Hypothalamus (tissue), 51 donors: ENCODE measurements around the gene ADGRD2.
A peak's percentile ranks its signal among the peaks of the same experiment; 100 is the strongest.
"Not testable (repeated sequence)": the region's sequence is repeated elsewhere in the genome, so short reads cannot be mapped to it uniquely, and the experiment has no call there.

Source experiments
- DNase-seq, 51 donors: peaks; one replicate each; lab custom pipeline; 2025; lab: John Stamatoyannopoulos, UW

ADGRD2 gene, protein sequence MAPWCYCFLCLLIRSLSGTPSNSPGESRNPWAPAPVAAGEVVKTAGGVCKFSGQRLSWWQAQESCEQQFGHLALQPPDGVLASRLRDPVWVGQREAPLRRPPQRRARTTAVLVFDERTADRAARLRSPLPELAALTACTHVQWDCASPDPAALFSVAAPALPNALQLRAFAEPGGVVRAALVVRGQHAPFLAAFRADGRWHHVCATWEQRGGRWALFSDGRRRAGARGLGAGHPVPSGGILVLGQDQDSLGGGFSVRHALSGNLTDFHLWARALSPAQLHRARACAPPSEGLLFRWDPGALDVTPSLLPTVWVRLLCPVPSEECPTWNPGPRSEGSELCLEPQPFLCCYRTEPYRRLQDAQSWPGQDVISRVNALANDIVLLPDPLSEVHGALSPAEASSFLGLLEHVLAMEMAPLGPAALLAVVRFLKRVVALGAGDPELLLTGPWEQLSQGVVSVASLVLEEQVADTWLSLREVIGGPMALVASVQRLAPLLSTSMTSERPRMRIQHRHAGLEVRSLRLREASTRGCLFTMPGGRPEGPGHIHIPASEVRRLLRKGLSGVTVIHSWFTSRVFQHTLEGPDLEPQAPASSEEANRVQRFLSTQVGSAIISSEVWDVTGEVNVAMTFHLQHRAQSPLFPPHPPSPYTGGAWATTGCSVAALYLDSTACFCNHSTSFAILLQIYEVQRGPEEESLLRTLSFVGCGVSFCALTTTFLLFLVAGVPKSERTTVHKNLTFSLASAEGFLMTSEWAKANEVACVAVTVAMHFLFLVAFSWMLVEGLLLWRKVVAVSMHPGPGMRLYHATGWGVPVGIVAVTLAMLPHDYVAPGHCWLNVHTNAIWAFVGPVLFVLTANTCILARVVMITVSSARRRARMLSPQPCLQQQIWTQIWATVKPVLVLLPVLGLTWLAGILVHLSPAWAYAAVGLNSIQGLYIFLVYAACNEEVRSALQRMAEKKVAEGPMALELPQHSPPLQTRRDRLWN

DNA sequence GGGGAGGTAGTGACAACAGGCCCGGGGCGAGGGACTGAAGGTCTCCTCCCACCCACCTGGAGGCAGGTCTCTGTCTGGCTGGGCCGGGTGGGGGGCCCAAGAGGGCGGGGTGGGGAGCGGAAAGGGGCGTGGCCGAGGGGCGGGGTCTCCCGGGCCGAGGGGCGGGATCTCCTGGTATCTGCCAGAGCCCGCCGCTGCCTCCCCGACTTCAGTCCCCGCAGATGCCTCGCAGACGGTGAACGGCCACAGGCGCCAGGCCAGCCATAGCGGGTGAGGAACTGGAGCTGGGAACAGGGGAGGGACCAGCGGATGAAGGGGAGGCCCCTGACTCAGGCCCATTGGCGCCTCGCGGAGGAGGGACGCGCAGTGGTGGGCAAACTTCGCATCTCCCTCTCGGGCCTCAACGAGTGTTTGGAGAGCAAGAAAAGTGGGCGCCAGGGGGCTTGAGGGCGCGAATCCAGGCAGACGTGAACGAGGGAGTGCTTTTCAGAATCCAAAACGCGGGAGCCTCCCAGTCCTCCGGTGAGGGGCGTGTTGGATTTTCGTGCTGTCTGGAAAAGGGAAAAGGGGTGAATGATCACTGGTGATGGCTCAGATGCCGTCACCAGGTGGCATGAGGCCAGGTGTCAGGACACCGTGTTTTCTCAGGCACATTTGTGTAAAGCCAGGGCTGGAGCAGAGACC lies at the start of gene ADGRD2:
TSS of gene ADGRD2 (plus strand) at position 211 of the 684 bp plus-strand sequence. CDS start 1,216 bp downstream, outside the sequence.
- peak in 1 of 51 donors; percentile 12 for DNase-seq

DNA sequence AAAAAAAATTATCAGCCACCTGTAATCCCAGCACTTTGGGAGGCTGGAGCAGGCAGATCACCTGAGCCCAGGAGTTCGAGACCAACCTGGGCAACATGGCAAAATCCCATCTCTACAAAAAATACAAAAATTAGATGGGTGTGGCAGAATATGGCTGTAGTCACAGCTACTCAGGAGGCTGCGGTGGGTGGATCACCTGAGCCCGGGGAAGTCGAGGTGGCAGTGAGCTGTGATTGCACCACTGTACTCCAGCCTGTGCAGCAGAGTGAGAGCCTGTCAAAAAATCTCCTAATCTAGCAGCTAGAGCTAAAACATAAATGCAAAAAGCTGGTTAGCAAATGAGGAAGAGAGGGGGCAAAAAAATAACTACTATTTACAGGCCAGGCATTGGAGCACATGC lies 47.0 kb upstream of the ADGRD2 start:
- no peak for DNase-seq

DNA sequence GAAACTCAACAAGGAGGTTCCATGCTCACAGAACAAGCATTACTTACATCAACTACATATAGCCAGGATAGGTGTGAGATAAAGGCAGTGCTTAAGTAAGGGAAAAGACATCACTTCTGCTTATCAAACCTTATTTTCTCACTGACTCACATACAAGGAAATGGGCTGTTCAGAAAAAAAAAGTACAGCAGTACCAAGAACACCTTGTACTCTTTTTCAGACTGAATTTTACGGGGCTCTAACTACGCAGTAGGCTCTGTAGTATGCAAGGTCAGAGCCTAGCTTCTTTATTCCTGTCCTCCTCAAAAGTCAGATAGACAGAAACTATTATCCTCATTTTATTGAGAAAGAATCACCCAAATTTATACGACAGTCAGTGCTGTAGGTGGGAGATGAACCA lies 40.8 kb upstream of the ADGRD2 start:
- no peak for DNase-seq

DNA sequence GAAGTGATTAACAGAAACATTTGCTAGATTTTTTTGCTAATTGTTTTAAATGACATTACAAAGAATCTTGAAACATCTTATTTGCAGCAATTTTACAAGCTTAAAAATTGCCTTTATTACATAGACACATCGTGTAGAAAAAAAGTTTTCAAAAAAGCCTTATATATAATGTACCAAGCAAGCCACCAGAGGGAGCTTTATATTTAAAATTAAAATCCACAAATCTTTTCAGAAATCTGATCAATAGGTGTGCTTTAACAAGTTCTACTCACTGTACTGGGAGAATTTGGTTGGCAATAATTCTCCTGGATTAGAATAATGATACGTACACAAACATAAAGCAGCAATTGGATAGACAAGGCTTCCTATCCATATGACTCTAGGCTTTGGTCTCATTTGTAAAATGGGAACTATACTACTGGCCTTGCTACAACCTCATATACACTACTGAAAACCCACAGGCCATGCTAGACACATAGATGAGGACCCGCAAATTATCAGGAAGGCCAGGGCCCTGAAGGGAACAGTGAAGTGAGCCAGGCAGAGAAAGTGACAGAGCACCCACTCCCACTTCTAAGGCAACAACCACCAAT lies 39.8 kb upstream of the ADGRD2 start:
- DNase-seq, result no peak

DNA sequence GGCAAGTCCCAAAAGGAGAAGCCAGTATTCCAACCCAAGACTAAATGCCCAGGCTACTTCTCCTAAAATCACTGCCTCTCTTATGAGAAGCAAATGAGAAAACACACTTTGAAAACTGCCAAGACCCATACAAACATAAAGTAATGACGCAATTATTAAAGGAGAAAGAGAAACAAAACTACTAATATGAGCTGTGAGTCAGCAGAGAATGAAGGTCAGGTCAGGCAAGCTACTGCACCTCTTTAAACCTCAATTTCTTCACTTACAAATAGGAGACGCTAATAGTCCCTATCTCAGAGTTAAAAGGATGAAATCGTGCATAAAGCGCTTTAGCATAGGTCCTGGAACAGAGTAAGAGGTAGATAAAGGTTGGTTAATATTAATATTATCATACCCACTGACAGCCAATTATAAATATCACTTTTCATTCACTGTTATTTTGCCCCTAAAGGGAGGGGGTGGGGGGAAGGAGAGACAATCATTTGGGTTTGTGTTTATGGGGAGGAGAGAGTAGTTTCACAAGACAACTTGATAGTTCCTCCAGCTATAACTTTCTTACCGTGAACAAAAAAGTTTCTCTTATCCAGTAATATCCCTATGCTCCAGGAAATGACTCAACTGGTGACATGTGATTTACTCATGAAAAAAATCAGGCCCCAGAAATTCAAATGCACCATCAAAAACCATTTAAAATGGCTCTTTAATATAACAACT lies 38.6 kb upstream of the ADGRD2 start:
- no peak for DNase-seq

DNA sequence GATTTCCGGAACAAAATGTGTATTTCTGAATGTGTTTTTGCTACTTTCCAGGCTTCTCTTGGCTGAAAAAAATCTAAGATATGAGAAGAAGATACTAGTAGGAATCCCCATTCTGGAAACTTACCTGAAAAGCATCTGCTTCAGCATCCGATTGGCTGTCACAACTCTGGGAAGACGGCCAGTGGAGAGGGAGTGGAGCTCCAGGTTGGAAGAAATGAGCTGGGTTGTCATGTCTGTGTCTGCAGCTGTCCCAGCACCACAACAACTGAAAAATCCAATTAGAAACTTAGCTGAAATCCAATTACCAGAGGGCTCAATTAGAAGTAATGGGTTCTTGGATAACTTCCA lies 38.0 kb upstream of the ADGRD2 start:
- DNase-seq, result no peak

DNA sequence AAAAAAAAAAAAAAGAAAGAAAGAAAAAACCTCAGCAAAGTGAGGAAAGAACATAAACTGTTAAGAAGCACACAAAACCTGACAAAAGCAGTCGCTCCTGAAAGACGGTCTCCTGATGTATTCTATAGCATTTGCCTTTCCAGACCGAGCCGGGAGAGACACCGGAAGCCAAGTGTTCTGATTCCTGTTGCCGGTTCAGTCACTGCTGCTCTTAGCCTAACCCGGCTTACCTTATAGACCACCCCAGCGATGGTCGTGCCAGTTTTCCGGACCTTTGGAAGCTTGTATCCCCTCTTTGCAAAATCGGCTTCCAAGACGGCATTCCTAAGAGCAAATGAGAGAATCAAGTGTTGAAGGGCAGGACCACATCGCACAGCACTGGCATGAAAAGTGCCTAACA lies 35.6 kb upstream of the ADGRD2 start:
- no peak for DNase-seq

DNA sequence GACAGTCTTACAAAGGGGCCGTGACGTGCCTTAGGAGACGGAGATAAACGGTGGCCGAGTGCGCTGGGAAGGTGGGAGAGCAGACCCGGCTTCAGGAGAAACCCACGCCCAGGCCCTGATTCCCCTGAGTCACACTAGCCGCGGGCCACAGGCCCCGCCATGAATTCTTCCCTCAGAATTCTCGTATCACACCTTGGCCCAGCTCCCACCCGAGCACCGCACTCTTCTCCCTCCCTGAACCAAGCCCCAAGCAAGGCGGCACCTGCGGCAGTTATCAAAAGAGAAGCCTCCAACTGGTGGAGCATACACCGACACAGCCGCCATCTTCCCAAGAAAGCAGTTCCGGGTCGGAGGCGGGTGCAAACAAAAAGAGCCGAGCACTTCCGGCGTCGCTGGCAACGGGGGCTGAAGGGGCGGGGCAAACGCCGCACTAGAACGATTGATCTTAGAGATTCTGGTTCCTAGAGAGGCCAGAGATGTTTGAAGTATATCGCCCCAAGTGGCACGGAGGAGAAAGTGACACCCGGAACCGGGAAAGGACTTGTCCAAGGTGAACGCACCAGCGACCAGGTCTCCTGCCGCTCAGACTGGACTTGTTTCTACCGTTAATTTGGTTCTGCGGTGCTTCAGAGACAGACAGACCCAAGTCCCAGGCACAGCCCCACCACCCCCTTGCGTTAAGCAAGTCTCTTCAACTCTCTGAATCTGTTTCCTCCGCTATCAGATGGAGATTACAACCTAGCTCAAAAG lies 35.0 kb upstream of the ADGRD2 start, which contains the start of gene PSMB7:
TSS of gene PSMB7 (minus strand) at position 341 of the 750 bp plus-strand sequence. CDS start at position 324, 17 bp downstream.
- DNase-seq, result peak; percentile 52 to 95 (median 89)

DNA sequence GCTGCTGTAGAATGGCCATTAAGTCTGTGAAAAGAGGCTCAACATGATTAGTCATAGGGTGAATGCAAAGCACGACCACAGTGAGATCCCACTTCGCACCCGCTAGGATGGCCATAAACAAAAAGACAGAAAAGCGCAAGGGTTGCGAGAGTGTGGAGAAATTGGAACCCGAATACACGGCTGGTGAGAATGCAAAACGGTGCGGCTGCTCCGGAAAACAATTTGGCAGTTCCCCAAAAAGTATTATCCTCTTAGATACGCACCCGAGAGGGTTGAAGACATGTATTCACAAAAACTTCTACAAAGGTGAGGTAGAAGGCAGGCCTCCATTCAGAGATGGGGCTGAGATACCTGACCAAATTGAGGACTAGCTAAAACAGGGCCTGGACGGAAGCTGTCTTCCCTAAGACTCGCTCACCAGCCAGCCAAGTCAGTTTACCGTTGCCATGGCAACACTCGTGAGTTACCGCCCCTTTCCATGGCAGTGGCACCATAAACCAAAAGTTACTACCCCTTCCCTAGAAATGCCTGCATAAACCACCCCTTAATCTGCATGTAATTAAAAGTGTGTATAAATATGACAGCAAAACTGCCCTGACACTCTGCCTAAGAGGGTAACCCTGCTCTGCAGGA lies 34.3 kb upstream of the ADGRD2 start:
- DNase-seq, result no peak

DNA sequence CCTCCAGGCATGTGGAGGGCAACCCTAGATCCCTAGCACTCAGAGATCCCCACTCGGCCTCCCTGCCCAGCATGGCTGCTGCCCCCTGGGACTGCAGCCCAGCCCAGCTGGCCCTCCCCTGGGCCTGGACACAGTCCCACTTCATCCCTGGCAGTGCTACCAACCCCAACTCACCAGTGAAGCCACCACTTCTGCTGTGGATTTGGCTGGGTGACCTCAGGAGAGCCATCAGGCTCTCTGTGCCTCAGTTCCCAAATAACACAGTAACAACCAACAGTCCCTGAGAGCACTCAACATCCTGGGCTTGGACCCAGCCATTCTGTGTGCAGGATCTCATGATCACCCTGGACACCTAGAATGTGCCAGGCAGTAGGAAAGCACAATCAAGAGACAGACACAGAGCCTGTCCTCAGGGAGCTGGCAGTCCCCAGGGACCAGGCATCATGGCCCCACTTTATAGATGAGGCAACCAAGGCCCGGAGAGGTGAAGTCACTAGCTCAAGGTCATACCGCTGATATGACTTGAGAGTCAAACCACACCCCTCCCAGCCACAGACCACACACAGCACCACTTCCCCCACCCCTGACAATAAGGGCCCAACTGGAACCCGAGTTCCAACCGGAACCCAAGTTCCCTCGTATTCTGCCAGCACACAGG lies 30.3 kb upstream of the ADGRD2 start:
- no peak for DNase-seq

DNA sequence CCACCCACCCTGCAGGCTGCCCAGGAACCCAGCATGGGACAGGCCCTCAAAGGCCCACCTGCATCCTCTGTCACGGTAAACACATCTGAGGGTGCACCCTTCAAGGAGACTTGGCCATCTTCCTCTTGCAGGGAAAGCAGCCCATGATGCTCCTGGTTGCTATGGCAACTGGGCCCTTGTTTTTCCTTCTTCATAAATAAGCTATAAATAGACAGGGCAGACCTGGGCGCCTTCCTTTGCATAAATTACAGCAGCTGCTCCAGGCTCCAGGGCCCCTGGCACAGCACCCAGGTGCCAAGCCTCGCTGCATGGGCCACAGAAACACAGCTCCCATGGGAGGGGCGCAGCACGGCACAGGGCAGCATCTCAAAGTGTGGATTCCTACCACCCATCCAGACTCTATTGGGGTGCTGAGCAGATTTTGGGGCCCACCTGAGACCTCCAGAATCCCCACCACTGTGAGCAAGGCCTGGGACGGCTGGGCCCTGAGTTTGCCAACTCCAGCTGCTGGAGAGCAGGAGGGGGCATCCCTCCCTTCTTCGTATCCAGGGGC lies 29.2 kb upstream of the ADGRD2 start:
- peak in 21 of 51 donors; percentile 7 to 69 (median 26) for DNase-seq

DNA sequence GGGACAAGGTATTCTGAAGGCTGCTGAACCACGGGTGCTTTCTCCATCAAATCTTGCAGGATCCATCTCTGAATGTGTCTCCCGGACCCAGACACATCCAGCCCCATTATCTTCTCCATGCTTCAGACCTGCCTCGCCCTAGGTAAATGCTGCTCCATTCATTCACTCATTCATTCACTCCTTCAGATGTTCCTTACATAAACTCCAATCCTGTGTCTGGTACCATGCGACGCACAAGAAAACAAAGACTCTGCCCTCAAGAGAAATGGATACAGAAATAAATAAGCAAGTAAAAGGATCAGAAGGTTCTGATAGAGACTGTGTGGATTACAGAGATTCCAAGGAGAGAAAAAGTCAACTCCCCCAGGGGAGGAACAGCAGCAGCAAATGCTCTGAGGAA lies 27.1 kb upstream of the ADGRD2 start:
- no peak for DNase-seq

DNA sequence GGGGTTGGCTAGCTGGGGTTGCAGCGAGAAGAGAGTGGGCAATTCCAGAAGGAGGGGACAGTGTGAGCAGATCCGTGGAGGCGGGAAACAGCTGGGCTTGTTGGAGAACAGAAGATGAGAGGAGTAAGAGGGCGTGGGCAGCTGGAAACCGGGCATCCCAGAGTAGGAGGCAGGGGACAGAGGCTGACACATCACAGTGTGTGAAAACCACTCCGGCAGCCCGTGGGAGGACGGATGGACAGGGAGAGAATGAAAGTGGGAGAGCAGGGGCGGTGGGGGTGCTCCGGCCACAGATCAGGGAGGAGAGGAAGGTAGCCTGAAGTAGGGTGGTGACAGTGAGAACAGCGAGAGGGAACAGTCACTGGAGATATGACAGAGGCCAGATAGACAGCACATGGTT lies 26.7 kb upstream of the ADGRD2 start:
- peak in 1 of 51 donors; percentile 56 for DNase-seq

DNA sequence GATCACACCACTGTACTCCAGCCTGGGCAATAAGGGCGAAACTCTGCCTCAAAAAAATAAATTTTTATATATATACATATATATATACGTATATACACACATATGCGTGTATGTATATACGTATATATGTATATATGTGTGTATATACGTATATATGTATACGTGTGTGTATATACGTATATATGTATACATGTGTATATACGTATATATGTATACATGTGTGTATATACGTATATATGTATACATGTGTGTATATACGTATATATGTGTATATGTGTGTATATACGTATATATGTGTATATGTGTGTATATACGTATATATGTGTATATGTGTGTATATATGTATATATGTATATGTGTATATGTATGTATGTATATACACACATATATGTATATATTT lies 24.5 kb upstream of the ADGRD2 start:
- not testable (repeated sequence) for DNase-seq

DNA sequence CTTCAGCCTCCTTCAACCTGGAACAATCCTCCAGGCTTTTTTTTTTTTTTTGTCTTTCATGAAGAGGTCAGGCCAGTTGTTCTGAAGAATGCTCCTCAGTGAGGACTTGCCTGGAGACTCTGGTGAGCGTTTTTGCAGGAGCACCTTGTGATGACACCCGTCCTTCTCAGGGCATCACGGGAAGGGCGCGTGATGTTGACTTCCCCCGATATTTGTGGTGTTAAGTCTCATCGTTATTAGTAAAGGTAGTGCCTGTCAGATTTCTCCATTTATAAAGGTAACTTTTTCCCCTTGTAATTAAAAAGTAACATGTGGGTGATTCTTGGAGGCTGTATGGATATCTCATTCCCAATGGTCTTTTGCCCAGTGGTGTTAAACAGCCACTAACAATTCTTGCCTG lies 23.9 kb upstream of the ADGRD2 start:
- no peak for DNase-seq

DNA sequence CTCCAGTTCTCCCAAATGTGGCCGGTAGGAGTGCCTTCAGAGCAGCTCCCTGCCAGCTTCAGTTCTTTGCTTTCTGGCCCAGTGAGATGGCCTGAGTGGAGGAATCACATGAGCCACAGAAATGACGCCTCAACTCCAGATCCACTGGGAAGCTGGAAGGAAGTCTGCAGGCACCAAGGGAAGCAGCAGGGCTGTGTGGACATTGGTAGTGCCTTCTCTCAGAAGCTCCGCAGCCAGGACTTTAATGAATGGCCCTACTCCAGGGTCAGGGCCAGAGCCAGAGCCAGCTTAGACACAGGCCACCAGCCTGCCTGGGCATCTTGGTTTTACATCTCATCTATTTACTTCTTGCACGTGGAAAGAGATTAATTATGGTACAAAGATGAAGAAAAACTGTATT lies 23.0 kb upstream of the ADGRD2 start:
- no peak for DNase-seq

DNA sequence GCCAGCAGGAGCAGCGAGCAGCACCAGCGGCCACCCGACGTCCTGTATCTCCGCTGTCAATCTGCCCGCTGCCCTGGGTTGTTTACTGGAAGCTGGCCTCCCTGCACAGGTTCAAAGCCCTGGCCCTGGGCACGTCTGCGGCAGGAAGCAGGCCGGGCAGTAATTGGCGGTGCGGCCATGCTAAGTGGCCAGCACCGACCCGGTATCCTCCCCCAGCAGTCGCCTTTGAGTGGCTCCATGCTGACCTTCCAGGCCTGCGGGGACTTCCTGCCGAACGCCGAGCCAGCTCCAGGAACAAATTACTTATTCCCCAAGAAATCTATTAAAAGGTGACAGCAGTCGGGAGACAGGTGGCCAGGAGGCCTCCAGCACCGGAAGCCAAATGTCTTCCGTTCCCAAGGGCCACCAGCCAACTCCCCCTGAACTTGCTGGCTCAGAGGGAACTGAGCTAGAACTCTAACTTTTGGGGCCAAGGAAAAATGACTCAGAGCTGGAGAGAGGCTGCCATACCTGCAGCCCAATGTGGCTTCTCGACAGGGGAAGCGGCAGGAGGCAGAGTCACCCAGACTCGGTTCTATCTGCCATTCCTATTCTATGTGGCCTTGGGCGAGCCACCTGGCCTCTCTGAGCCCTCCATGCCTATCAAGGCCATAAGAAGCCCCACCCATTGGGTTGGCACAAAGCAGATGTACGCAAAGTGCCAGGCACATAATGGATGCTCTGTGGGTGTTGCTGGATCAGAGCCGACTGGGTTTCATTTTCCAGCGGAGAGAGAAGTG lies 21.3 kb upstream of the ADGRD2 start:
- no peak for DNase-seq
